ENCODE measurements around the gene IPMK.

DNA sequence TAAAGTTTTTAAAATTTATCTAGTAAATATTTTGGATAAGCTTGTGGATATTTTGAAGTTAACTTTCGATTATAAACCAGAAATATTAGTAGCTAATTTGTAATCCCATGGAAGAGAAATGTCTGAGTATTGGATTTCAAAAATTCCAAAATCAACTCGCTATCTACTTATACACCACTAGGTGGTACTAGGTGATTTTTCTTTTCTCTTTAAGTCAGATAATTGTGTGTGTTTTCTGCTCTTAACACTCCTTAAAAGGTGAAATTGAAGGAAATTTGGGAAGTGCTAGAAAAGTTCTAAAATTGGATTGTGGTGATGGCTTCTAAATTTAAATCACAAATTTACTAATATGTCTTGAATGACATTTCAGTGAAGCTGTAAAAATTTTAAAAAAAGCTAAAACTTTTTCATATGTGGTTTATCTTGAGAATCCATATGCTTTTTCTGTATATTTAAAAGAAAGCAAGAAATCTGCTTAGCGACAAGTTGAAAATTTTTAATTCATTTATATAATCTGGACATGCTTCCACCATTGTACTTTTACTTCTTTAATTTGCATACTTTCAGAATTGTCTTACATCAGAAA lies 90.2 kb downstream of the IPMK start:
- TF ChIP-seq, protein P1, sequence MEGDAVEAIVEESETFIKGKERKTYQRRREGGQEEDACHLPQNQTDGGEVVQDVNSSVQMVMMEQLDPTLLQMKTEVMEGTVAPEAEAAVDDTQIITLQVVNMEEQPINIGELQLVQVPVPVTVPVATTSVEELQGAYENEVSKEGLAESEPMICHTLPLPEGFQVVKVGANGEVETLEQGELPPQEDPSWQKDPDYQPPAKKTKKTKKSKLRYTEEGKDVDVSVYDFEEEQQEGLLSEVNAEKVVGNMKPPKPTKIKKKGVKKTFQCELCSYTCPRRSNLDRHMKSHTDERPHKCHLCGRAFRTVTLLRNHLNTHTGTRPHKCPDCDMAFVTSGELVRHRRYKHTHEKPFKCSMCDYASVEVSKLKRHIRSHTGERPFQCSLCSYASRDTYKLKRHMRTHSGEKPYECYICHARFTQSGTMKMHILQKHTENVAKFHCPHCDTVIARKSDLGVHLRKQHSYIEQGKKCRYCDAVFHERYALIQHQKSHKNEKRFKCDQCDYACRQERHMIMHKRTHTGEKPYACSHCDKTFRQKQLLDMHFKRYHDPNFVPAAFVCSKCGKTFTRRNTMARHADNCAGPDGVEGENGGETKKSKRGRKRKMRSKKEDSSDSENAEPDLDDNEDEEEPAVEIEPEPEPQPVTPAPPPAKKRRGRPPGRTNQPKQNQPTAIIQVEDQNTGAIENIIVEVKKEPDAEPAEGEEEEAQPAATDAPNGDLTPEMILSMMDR (IDR thresholded peaks at IDR 0.05; ENCODE audit: extremely low read depth in 1 of 2, insufficient read depth in 1 of 2, low read depth in 1 of 2, low read length in 2 of 2): peak; percentile 32 to 33
- TF ChIP-seq, protein P2, sequence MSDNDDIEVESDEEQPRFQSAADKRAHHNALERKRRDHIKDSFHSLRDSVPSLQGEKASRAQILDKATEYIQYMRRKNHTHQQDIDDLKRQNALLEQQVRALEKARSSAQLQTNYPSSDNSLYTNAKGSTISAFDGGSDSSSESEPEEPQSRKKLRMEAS (IDR thresholded peaks at IDR 0.05; ENCODE audit: insufficient read depth, insufficient read length): no peak
- TF ChIP-seq POLR2A (IDR thresholded peaks at IDR 0.05; ENCODE audit: low read depth, low read length) (no peak), EZH2 (IDR thresholded peaks at IDR 0.05; ENCODE audit: borderline replicate concordance, low read depth, low read length, severe bottlenecking) (no peak), FOS (IDR thresholded peaks at IDR 0.05; ENCODE audit: borderline replicate concordance, insufficient read depth, low read length) (no peak), POLR2AphosphoS5 (IDR thresholded peaks at IDR 0.05; ENCODE audit: insufficient read depth, low read depth, low read length) (no peak), JUN (IDR thresholded peaks at IDR 0.05; ENCODE audit: borderline replicate concordance, insufficient read depth, insufficient read length, low read depth) (no peak), MYC (IDR thresholded peaks at IDR 0.05; ENCODE audit: low read depth, low read length) (no peak)

Data from endothelial cell of umbilical vein (primary cell).